CD4-positive, alpha-beta T cell treated with Interleukin-2 at 100 ng/mL for 4 hours (primary cell): ENCODE data around the gene AGA.
A peak's percentile ranks its signal among the peaks of the same experiment; 100 is the strongest.

Experiments
- DNase-seq: peaks from one replicate; pipeline ENCODE4 v3.0.0-alpha.2; 2020; ENCODE audit warnings: low spot score

Gene AGA

DNA sequence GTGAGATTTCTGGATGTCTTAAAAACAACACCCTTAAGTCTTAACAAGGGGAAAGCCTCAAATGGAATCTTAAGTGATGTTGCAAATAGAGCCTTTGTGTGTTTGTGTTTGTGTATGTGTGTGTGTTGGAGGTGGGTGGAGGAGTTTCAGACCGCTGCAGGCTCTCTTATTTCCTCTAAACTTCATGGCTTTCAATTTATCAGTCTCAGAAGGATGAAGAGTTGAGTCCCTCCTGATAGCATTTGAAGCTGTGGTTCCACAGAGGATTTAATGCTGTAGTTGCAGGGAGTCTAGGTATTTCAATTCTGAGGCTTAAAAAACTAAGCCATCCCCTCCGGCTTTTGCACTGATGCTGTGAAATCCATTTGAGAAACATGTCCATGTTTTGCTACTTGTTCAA lies 4.3 kb upstream of the AGA start:
- no peak for DNase-seq

DNA sequence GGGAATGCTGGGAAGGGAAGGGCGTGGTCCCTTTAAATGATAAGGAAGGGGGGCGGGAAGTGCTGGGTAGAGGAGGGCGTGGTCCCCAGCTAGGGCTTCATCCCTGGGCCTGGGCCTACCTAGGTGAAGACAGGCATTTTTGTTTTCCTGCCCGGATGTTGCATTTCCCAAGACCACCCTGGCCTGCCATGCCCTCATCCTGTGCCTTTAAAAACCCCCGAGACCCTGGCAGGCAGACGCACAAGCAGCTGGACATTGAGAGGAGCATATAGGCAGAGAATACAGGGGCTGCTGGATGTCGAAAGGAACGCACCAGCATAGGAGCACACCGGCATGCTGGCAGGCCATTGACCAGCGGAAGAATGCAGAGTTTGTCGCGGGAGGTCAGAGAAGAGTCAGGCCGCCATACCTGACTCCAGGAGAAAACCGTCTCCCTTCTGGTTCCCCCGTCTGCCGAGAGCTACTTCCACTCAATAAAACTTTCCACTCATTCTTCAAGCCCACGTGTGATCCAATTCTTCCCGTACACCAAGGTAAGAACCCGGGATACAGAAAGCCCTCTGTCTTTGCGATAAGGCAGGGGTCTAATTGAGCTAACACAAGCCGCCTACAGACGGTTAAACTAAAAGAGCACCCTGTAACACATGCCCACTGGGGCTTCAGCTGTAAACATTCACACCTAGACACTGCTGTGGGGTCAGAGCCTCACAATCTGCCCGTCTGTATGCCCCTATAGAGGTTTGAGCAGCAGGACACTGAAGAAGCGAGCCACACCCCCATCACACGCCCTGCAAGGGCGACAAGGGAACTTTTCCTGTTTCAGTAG lies 2.9 kb upstream of the AGA start:
- DNase-seq, result no peak

DNA sequence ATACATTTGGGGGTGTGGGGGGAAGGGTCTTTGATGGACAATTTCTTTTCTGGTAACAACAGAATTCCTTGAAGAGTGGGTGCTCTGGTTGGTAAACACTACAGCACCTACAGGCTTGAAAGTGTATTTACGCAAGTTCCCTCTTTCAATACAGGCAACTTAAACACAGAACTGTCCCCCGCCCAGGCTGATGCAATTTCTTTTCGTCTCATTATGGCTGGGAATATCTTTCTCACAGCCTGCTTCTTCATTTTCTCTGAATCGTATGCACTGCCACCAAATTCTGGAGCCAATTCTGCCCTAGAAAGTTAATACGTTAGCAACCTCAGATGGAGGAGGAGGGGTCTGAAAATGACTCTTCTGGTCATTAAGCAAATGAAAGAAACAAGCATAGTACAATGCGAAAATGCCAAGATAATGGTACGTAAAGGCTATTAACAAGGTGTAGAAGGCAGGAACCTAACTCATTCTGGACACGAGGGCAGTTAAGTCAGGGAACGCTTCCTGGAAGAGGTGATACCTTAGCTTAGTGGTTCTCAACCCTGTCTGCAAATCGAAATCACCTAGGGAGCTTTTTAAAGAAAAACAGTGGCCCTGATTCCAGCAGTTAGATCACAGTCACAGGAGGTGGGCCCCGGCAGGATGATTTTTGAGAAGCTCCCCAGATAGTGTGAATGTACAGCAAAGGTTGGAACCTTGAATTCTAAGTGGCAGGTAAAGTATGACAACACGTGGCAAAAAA lies 1.0 kb downstream of the AGA start:
- DNase-seq, result peak; percentile 19

DNA sequence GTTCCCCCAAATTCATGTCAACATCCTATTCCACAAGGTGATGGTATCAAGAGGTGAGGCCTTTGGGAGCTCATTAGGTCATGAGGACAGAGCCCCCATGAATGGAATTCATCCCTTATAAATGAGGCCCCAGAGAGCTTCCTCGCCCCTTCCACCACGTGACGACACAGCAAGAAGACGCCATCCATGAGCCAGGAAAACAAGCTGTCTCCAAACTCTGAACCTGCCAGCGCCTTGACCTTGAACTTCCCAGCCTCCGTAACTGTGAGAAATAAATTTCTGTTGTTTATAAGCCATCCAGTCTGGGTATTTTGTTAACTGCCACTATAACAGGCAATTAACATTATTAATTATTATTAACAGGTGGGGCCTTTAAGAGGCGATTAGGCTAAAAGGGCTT lies 5.8 kb downstream of the AGA start:
- no peak for DNase-seq

DNA sequence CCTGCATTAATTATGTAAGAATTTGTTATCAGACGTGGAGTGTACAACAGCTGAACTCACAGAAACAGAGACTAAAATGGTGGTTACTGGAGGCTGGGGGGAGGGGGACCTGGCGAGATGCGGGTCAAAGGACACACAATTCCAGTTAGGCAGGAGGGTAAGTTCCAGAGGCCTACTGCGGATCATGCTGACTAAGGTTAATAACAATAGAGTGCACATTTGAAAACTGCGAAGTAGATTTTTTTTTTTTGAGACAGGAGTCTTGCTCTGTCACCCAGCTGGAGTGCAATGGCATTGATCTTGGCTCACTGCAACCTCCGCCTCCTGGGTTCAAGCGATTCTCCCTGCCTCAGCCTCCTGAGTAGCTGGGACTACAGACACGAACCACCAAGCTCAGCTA lies 7.6 kb downstream of the AGA start:
- no peak for DNase-seq

DNA sequence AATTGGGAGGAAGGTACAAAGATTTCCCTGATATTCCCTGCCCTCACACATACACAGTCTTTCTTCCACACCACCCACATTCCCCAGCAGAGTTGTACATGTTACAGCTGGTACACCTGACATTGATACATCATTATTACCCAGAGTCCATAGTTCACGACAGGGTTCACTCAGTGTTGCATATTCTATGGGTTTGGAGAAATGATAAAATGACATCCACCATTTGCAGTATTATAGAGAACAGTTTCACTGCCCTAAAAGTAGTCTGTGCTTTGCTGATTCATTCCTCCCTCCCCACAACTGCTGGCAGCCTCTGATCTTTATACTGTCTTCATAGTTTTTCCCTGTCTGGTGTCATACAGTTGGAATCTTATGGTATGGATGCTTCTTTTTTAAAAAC lies 15.0 kb downstream of the AGA start:
- no peak for DNase-seq

DNA sequence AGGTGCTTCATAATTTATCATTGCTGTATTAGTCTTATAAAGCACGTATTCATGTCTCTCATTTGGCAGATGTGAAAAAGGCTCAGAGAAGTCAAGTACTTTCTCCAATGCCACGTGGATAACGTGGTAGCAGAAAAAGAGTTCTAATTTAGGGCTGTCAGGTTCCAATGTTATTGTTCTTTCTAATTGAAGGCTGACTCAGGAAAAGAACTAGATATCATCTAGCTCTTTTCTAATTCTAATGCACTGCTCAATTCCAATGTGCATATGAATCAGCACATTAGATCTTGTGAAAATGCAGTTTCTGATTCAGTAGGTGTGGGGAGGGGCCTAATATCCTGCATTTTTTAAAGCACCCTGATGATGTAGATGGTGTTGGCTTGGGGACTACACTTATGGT lies 22.8 kb downstream of the AGA start:
- DNase-seq, result no peak

DNA sequence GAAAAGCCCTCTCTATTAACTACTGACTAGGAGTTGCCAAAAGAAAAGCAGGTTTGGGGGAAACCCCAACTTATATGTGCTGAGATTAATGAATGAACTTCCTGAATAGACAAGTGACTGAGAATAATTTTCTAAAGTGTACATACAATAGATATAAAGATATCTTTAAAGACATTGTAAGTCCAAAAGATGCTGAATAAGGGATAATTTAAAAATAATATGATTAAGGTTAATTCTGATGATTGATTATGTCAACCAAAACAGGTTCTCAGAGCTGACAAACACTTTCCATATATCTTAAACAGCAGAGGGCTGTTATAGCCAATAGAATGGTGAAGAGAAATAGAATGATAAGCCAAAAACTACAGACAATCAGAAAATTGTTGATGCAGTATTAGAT lies 28.6 kb downstream of the AGA start:
- no peak for DNase-seq

DNA sequence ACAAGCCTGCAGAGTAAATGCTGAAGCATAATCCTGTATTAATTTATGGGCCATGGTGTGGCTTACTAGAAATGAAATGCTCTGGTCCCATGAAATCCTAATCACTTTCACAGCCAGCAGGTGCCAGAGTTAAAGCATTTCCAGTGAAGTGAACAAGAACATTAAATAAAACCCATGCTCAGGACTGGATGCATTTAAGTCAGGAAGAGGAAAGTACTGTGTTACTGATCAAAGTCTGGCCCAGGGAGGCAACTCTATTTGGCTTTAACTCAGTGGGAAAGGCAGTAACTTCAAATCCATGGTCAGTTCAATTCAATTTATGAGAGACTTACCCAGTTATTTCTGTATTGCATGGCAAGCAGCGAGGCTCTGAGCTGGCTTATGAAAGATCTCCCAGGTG lies 29.2 kb downstream of the AGA start:
- DNase-seq, result no peak

DNA sequence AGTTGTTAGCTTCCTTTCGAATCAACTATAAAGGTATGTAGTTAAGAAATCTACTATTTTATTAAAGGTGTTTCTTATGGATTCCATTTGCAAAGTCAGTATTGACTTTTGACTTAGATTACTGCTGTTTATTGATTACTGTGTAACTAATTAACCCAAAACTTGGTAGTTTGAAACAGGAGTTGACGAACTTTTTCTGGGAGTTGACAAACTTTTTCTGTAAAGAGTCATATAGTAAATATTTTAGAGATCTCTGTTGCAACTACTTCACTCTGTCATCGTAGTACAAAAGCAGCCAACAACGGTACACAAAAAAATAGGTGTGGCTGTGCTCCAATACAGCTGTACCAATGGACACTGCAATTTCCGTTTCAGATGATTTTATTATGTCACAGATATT lies 30.2 kb downstream of the AGA start:
- DNase-seq, result no peak

DNA sequence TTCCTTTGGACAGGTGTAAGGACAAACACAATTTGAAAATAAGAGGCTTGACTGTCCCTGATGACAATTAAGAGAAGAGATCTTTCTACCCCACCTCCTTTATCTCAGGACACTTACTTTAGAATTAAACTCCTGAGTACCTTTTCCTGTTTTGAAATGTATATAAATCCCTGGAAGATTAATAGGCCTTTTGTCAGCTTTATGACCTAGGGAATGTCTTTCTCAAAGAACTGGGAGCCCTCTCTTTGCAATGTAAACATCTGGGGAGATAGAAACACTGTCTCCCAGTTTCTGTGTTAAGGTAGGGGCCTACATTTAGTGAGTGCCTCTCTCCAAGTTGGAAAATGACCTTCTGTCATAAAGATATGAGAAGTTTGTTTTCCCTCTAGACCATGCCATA lies 31.7 kb downstream of the AGA start:
- no peak for DNase-seq

DNA sequence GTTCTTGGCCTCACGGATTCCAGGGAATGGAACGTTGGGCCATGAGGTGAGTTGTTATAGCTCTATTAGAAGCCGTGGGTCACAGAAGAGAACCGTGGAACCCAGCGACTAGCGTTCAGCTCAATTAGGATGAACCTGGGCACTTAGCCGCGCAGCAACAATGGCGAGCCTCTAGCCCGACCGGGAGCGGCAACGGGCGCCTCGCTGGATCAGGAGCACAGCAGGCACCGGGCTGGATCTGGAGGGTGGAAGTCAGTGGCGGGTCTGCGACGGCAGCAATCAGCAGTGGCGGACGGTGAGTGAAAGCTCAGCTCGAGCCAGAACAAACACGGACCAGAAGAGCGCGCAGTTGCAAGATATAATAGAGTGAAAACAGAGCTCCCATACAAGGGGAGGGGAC lies 34.2 kb downstream of the AGA start:
- no peak for DNase-seq

DNA sequence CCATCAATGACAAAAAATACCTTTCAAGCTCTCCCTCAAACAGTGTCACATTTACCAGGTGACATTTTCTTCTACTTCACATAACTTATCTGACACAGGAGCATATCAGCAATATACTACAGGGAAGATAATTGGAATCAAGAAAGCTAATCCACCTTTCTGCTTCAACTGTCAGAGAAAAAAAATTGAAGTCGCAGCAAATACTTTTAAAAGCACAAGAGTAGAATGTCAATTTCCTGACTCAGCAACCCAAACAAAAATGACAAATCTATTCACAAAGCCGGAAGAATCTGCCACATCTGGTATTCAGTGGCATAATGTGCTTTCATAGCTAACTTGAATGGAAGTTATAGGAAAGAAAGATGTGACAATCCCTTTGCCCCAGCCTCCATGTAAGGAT lies 36.7 kb downstream of the AGA start:
- no peak for DNase-seq

DNA sequence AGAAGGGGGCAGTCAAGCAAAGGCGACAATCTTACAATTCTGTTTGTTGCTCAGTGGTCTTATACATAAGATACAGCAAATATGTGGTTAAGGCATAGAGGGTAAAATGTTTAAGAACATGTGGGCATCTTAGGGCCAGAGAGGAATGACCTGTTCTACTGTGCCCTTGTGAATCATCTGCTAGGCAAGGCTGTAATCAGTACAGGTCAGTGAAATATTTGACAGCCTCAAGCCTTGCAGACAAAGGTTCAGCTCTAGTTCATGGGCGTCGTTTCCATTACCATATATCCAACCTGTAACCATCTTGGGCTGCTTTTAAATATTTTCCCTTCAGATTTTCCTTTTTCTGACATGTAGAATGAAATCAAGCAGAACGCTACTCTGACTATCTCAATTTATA lies 37.3 kb downstream of the AGA start:
- no peak for DNase-seq

DNA sequence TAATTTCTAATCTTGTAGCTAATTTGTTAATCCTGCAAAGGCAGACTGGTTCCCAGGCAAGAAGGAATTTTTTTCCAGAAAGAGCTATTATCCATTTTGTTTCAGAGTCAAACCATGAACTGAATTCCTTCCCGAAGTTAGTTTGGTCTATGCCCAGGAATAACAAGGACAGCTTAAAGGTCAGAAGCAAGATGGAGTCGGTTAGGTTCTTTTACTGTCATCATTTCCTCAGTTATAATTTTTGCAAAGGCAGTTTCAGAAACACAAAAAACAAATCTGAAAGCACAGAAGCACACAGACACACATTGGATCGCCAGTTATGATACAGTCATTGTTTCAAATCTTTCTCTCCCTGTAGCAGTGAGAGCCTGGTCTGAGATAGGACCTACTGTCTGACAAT lies 37.9 kb downstream of the AGA start:
- no peak for DNase-seq

DNA sequence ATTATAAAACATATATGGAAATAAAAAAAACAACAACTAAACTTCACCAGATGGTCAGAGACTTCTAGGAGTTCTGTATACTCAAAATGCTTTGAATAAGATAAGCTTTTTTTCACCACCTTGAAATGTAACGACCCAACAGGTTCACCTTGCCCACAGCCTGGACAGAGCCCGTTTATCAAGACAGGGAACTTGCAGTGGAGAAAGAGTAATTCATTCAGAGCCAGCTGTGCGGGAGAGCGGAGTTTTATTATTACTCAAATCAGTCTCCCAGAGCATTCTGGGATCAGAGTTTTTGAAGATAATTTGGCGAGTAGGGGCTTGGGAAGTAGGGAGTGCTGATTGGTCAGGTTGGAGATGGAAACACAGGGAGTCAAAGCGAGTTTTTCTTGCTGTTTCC lies 38.5 kb downstream of the AGA start:
- no peak for DNase-seq

DNA sequence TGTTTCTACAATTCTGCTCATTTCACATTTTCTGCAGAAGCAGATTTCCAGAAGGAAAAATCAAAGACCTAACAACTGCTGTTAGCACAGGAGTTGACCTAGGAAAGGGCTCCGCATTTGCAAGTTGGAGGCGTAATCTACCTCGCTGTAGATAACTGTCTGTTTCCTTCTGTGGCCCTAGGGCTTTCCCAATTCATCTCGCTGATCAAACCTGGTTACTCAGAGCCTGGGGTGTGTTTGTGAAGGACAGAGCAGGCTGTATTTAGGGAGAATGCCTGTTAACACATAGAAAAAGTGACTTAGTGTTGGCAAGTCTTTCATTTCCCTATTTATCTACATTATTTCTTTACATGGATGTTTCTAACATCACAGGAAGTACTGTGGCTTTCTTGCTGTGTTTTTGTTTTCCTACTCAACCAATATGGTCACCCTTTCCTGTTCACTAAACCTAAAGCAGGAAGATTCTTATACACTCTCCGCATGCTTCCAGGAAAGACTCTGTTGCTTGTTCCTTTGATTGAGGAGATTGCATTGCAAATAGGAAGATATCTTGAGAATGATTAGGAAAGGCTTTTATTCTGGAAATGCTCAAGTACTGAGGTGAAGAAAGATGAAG lies 40.5 kb downstream of the AGA start:
- DNase-seq, result peak; percentile 11

DNA sequence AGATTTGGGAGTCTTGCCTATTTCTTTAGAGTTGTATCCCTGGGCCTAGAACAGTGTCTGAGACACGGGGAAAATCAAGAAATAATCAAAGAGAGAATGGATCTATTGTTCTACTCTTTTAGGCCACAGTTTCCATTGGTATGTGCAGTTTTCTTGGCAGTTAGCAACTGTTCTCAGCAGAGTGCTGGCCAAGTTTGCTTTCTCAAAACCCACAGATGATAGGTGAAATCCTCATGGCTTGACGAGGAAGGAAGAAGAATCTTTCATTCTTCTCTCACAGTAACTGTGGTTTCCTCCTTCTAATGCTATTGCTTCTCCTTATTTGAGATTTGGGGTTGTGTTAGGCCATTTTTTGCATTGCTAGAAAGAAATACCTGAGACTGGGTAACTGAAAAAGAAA lies 42.2 kb downstream of the AGA start:
- DNase-seq, result no peak

DNA sequence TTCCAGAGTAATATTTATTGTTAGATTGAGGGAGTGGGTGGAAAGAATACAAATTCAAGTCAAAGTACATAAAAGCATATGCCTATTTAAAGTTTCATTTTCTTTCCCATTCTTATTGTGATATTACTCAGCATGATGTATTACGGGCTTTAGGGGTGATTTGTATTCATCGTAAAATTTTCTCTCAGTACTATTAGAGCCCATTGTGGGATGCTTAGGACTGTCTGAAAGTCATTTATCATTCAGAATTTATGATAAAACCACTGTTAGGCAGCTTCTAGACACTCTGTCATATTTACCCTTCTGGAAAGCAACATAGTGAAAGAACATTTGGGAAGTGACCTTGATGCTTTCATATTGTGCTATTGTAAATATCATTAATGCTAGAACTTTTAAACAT lies 45.9 kb downstream of the AGA start:
- DNase-seq, result no peak

DNA sequence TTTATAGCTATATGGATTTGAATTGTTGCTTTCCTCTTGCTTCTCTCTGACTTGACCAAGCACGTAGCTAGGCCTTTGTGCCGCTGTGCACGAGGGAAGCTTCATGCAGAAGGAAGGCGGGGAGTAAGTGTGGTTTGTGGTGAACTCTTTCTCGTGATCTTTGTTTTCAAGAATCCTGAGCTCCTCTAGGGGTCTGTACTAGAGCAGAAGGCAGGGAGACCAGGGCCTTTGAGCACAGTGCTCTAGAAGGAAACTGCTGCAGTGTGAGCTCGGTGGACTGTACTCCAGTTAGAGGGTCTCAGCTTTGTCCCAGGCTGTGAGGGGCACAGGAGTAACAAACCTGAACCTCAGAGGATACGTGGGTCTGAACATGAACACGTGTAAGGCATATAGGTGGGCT lies 49.0 kb downstream of the AGA start:
- peak; percentile 10 for DNase-seq

DNA sequence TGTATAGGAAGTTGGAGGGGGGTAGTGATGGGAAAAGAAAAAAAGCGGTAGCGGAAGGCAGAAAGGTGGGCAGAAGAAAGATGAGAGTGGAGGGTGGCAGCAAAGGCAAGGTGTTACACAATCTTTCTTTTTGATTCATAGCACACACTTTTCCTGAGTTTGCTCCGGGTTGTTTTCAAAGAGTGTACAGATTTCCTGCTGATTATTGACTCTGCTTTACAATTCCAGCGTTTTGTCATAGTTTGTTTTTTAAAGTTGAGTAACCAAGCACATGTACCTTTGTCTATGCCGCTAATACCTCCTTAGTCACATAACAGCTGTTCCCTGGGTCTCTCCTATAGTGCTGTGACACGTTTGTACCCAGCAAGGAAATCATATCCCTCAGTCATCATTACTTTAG lies 50.3 kb downstream of the AGA start:
- no peak for DNase-seq

DNA sequence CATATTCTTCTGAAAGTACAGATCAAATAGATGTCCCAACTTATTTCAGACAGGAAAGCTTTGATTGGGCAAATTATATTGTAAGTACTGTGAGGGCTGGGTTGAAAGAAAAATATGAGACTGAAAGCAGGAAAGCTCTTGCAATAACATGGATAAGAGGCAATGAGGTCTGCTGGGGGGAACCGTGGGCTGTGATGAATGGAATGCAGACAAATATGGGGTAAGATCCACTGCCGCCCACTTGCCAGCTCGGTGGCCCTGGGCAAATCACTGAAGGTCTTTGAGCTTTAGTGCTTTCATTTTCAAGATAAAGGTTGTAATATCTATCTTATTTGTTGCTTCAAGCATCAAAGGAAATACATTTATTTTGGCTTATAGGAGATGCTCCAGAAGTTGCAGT lies 51.0 kb downstream of the AGA start:
- DNase-seq, result no peak

DNA sequence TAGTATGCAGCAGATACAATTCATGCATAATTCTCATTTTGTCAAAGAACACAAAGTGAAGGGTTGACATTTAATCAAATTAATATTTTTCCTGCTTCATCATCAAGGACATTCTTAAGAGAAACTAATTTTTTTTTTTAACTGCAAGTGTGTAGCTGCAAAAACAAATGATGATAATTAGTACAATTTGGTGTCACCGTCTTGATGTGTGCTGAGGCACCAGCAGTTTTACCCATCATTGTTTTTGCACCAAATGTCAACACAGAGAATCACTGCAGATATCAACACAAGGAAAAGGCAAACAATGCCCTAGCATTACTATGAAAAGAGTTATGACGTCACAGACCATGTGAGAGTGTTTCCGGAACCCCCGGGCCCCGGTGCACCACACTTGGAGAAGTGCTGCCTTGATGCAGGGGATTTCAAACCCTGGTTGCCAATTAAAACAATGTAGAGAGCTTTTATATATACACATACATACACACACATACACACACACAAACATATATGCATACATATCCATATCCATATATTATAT lies 55.9 kb downstream of the AGA start:
- DNase-seq, result no peak
